GM12892 (cell line): ENCODE measurements around the gene AASS.

Experiments used
- DNase-seq: peaks from one replicate; pipeline ENCODE4 v3.0.0; 2011; ENCODE audit not compliant: insufficient read length
- FAIRE-seq: peaks from 2 replicates; lab custom pipeline; 2011; peaks lifted over from hg19 to GRCh38; lab: Jason Lieb, UNC
- POLR2A ChIP-seq: IDR thresholded peaks from 2 replicates; pipeline ENCODE4 v1.6.1; 2011; ENCODE audit warnings: low read depth, low read length, control low read depth
- POLR2AphosphoS5 ChIP-seq: IDR thresholded peaks from 2 replicates; pipeline ENCODE4 v1.6.1; 2011; ENCODE audit warnings: low read depth, low read length, control low read depth
- TAF1 ChIP-seq: IDR thresholded peaks from 2 replicates; pipeline ENCODE4 v1.6.1; 2011; ENCODE audit warnings: low read depth, mild to moderate bottlenecking, control low read depth, low read length, borderline replicate concordance

The AASS gene

DNA sequence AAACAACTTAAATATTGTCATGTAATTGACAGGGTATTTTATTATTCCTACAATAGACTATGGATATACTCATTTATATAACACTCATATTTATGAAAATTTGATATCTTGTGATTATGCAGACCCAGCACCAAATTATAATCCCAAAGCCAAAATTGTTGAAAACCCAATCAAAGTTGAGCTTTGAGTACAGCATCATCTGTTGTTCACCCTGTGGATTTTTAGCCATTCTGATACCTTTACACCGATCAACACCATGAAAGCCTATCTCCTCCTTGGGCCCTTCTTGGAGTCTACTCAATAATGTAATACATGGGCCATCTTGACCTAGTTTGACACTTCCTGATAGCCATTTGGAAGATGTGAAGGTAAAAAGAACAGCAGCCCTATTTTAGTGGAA is 49.5 kb downstream of the AASS start:
- FAIRE-seq (no peak), DNase-seq (no peak)
- TF ChIP-seq TAF1 (no peak), POLR2A (no peak), POLR2AphosphoS5 (no peak)

GRCh38 chr7:122092964-122093797 is 50.9 kb downstream of the AASS start:
- TF ChIP-seq TAF1 (no peak), POLR2AphosphoS5 (no peak), POLR2A (no peak)
- FAIRE-seq (peak; percentile 88), DNase-seq (no peak)

DNA sequence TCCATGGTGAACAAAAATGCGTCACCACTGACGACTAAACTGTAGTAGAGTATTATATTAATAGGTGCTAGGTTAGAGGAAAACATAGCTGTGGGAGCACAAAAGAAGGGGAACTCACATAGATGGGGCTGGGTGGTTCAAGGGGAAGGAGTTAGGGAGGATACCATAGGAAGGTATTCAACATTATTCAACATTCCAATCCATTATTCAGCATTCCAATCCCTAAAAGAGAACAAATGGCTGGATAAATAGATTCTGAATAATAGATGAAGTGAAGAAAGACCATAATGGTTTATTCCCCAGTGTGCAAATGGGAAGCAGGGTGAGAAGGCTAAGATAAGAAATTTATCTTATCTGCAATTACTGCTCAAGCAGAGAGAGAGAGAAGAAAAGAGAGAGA is 61.4 kb downstream of the AASS start:
- no peak for DNase-seq
- TF ChIP-seq TAF1 (no peak), POLR2A (no peak), POLR2AphosphoS5 (no peak)
- no peak for FAIRE-seq

GRCh38 chr7:122082160-122082559 is 61.9 kb downstream of the AASS start:
- TF ChIP-seq TAF1, result no peak
- no peak for TF ChIP-seq POLR2A
- TF ChIP-seq POLR2AphosphoS5, result no peak
- no peak for DNase-seq
- no peak for FAIRE-seq

GRCh38 chr7:122073635-122074034 is 70.4 kb downstream of the AASS start:
- no peak for TF ChIP-seq POLR2A
- no peak for TF ChIP-seq POLR2AphosphoS5
- TF ChIP-seq TAF1, result no peak
- no peak for FAIRE-seq
- no peak for DNase-seq

DNA sequence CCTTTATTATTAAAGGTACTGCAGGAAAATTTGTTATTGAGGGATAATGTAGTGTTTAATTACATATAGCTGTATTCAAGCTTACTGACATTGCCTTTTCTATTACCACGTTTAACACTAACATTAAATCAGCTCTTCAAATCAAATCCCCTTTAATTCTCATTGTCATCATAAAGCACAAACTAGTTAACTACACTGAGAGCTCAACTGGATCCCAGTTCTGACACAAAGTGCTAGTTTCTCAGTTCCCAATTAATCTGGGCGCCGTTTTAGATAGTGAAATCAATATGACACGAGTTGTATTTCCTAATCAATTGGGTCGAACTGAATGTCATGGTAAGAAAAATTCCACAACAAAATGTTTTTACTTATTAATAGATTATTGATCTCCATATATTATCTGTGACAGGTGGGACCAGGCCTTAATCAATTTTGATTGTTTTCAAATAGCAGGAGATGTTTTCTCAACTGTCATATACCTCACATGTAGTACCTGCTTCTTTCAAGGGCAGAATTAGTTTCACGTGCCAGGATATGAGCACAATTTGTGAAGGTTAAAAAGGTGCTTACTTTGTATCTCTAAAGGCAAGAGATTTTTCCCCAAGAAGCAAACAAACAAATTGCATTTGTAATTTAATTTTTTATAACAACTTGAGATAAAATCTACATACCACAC is 71.0 kb downstream of the AASS start:
- no peak for DNase-seq
- no peak for FAIRE-seq
- no peak for TF ChIP-seq POLR2A
- no peak for TF ChIP-seq TAF1
- no peak for TF ChIP-seq POLR2AphosphoS5

- DNase-seq (no peak), FAIRE-seq (no peak)
- TF ChIP-seq POLR2AphosphoS5, result no peak
- TF ChIP-seq TAF1, result no peak
- TF ChIP-seq POLR2A, result no peak
Measured at GRCh38 chr7:122072272-122072671, 71.8 kb downstream of the AASS start.

DNA sequence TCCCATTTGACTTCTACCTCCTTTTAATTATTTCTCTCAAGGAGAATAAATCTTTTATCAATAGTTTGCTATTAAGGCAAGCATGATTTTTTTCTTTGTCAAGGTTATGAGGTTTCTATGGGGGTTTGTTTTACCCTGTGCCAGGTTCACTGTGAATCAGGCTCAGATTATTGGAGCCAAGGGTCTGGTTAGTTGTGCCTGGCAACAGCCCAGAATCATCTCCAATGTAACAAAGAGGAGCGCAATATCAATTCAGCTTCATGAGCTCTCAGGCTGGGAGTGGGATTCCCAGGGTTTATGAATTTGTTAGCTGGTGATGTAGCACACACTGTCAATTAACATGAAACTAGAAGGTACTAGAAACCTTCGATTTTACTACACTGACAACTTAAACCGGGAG is 73.2 kb downstream of the AASS start:
- no peak for DNase-seq

DNA sequence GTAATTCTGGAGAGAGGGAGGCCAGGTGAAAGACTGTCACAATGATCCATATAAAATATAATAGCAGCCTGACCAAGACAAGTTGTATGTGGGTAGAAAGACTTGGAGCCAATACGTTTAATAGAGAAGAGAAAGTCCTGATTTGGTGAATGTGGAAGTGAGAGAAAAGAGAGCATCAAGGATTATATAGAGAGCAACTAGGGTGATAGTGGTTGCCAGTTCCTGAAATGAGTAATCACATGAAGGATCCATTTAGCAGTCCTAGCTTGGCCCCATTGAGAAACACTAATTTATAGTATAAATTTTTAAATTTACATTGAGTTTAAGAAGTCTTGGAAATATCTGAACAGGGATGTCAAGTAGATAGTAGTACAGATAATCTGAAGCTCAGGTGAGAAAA is 74.0 kb downstream of the AASS start:
- TF ChIP-seq TAF1 (no peak), POLR2AphosphoS5 (no peak), POLR2A (no peak)
- no peak for DNase-seq
- FAIRE-seq, result no peak

More for the DNA sequence above, 73.2 kb downstream of the AASS start:
- FAIRE-seq, result no peak
- TF ChIP-seq TAF1 (no peak), POLR2A (no peak), POLR2AphosphoS5 (no peak)

- no peak for DNase-seq
- no peak for TF ChIP-seq POLR2AphosphoS5
- no peak for TF ChIP-seq POLR2A
- no peak for TF ChIP-seq TAF1
- FAIRE-seq, result no peak
Measured at GRCh38 chr7:122068999-122069398, 75.0 kb downstream of the AASS start.

- TF ChIP-seq POLR2A (no peak), TAF1 (no peak), POLR2AphosphoS5 (no peak)
- FAIRE-seq, result no peak
- no peak for DNase-seq
Measured at GRCh38 chr7:122068046-122068445, 76.0 kb downstream of the AASS start.
